NCI-H524 treated with DMSO at 0.1 percent for 48 hours (cell line): Measurements from ENCODE around the gene PLA2G7.

ENCODE experiments used
- DNase-seq: peaks from one replicate; lab custom pipeline; 2025; lab: John Stamatoyannopoulos, UW

The PLA2G7 gene

DNA sequence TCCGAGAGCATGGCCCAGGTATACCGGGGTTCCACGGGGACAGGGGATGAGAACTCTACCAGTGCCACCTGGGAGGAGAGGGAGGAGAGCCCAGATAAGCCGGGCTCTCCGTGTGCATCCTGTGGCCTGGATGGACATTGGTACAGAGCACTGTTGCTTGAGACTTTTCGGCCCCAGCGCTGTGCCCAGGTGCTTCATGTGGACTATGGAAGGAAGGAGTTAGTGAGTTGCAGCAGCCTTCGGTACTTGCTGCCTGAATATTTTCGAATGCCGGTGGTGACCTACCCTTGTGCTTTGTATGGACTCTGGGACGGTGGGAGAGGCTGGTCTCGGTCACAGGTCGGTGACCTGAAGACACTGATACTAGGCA lies 46.2 kb downstream of the PLA2G7 start:
- DNase-seq, result no peak

DNA sequence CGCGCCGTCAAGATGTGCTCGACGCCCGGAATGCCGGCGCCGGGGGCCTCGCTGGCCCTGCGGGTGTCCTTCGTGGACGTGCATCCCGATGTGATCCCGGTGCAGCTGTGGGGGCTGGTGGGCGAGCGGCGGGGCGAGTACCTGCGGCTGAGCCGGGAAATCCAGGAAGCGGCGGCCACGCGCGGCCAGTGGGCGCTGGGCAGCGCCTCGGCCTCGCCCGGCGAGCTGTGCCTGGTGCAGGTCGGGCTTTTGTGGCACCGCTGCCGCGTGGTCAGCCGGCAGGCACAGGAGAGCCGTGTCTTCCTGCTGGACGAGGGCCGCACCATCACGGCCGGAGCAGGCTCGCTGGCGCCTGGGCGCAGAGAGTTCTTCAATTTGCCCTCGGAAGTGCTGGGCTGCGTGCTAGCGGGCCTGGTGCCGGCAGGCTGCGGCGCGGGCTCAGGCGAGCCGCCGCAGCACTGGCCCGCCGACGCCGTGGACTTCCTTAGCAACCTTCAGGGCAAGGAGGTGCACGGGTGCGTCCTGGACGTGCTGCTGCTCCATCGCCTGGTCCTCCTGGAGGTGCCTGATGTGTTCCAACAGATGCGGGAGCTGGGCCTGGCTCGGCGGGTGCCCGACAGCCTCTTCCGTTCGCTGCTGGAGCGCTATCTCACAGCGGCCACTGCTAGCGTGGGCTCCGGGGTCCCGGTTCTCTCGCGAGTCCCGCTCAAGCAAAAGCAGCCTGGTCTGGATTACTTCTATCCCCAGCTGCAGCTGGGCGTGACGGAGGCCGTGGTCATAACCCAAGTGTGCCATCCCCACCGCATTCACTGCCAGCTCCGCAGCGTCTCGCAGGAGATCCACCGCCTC lies 46.8 kb downstream of the PLA2G7 start:
- no peak for DNase-seq

DNA sequence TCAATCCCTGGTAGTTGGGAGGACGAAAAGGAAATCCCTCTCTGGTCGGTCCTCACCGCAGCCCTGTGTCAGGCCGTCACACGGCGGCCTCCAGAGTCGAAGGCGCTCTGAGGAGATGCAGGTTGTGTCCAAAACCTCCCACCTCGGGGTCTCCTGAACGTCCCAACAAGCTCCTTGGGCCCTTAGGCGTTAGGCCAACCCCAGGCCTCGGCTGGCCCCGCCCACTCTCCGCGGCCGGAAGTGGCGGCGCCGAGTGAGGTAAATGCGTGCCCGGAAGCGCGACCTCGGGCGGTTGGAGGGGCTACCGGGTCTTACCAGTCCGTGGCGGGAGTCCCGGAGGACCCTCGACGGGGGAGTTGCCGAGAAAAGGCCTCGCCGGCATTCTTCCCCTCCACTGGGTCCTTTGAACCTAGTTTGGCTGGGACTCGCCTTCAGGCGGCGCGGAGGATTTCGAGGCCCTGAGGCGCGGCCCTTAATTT lies 47.5 kb downstream of the PLA2G7 start, which contains the start of gene TDRD6:
Gene TDRD6 (plus strand): TSS at position 267 of the 479 bp plus-strand sequence. CDS start 244 bp downstream, outside the sequence.
- no peak for DNase-seq

DNA sequence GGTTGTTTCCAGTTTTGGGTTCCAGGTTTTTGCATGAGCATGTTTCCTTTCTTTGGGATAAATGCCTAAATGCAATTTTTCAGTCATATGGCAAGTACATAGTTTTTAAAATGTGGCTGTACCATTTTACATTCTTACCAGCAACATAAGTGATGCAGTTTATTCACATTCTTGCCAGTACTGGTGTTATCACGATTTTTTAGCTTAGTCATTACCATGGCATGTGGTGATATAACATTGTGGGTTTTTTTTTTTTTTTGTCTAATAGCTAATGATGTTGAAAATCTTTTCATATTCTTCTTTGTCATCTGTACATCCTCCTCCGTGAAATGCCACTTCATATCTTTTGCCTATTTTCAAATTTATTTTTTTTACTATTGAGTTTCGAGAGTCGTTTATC lies 50.4 kb downstream of the PLA2G7 start:
- DNase-seq, result no peak

DNA sequence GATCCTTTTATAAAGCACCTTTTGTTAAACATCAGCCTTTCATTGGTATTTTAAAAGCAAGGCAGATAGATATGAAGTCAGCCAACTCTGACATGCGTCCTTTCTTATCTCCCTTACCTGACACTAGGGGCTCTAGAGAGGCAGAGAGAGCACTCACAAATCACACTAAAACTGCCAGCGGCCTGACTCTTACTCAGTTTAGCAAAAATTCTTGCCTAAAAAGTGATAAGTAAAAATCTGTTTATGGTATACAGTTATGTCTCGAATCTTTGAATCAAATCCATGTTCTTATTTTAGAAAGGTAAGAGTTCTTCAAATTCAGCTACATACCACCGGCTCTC lies 57.9 kb downstream of the PLA2G7 start:
- no peak for DNase-seq

DNA sequence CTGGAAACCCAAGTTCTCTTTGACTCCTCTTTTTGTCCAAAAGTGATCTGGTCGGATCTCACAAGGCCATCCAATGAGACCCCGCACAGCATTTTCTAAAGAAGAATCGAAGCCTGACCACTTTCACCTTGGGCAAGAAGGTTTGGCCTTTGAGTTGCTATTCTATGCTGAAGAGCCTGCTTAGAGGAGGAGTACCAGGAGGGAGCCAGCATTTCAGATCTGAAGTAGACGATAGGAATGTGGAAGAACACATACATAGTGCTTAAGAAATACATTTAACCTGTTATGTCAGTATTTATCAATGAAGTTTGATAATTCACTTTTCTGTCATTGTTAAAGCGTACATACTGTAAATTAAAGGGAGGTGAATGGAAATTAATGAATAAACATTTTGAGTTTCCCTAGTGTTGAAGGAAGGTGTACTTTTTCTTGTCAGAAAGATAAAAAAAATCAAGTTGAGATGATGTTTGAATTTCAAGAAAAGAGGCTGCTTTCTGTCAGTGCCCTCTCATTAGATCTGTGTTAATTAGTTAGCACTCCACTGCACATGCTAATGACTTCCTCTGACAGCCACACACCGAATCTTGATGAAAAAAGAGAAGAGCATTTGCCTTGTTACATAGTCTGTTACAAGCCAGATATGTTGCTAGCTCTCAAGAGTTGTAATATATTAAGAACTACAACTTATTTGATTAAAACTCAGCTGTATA lies 58.4 kb downstream of the PLA2G7 start:
- no peak for DNase-seq

DNA sequence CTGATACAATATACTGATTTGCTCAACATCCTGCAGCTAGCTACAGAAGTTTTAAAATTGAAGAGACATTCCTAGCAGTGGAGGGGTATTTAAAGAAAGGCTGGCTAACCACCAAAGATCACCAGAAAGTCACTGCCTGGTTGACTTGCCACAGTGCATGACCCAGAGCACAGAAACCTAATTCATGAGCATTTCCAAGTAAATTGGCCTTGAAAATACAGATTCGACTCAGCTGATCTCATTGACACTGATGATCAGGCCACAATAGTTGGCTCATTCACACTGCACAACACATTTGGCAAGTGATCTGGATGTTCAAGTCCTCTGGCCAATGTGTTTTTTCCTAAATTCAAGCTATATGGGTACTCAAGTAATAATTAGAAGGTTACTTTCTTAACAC lies 60.8 kb downstream of the PLA2G7 start:
- no peak for DNase-seq

DNA sequence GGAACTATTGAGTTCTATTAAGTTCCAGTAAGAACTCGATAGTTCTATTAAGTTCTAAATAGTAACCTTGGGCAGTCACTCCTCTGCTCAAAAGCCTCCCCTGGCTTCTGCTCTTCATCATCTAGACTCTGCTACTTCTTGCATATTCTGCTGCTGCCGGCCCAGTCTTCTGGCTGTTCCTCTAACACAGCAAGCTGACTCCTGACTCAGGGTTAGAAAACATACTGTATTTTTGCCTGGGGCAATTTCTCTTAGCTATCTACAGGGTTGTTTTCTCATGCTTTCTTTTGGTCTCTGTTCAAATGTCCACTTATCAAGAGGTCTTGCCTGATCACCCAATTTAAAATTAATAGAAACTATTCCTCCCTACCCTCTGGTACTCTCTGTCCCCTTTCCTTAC lies 67.8 kb downstream of the PLA2G7 start:
- DNase-seq, result no peak

DNA sequence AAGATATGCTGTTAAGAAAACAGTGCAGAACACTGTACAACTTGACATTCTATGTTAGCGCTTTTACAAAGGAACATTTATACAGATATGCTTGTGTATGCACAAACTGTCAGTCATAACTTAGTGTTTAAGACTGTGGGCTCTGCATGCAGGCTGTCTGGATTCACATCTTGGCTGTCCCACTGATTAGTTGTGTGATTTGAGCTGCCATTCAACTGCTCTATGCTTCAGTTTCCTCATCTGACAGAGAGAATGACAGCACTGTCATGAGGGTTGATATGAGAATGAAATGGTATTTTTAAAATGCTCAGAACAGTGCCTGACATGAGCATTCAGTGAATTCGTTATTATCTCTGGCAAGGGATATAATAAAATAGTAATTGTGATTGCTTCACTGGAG lies 73.7 kb downstream of the PLA2G7 start:
- no peak for DNase-seq

DNA sequence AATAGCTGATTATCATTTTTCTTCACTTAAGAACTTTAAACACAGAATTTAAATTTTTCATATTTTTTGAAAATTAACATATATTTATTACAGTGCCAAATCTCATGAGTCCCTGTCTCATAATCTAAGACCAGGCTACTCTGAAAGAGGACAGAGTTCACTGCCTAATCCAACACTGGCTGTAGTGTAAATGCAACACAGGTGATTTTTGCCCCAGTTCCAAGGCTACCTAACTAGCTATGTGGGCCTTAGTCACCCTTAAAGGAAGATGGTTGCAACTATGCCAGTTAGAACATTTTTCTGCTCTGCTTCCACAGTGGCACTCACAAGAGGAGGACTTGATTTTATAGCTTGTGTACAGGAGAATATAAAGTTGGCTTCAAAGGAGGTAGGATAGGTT lies 77.5 kb downstream of the PLA2G7 start:
- DNase-seq, result no peak

DNA sequence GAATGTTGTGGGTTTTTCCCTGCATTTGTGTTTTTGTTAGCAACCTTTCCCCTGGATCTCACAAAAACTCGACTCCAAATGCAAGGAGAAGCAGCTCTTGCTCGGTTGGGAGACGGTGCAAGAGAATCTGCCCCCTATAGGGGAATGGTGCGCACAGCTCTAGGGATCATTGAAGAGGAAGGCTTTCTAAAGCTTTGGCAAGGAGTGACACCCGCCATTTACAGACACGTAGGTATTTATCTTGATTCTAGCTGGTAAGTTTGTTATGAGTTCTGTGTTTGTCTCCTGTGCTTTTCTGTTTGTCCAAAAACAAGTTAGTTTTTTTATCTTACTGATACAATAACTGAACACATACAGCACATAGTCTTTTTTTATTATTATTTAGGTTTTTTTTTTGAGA lies 79.4 kb downstream of the PLA2G7 start:
- DNase-seq, result no peak
